ENCODE data around the gene RAB11A. TPM values are rescaled to one million over a fixed set of nuclear protein-coding genes. Genes with fewer than 3 reads are reported as not detected.

The RAB11A gene
- total RNA-seq, 2 donors from 2014 or later = 122 to 183 TPM

DNA sequence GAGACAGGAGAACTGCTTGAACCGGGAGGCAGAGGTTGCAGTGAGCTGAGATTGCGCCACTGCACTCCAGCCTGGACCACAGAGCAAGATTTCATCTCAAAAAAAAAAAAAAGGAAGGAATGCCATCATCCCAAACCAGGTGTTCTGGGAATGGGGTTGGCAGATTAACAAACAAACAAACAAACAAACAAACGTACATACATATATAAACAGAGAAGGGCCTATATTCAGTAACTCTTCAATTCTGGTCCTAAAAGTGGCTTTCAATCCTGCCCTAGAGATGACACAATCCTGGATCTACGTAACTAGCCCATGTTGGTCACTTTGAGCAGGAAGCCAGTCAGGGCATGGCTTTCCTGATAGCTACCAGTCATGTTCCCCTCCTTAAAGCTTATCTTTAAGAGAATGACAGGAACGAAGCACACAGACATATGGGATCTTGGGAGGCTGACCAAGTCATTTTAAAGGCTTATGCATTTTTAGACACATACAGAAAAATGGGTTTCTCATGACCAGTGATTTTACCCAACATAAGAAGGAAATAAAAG, 29.9 kb upstream of the RAB11A start:
- H3K4me1 ChIP-seq = peaks cover 0 to 16% of the 10 kb centered on the region in 2 donors
- no peak for DNase-seq (ENCODE audit: low spot score)
- no peak overlapping the region for H3K4me3 ChIP-seq
- TF ChIP-seq, protein P1, sequence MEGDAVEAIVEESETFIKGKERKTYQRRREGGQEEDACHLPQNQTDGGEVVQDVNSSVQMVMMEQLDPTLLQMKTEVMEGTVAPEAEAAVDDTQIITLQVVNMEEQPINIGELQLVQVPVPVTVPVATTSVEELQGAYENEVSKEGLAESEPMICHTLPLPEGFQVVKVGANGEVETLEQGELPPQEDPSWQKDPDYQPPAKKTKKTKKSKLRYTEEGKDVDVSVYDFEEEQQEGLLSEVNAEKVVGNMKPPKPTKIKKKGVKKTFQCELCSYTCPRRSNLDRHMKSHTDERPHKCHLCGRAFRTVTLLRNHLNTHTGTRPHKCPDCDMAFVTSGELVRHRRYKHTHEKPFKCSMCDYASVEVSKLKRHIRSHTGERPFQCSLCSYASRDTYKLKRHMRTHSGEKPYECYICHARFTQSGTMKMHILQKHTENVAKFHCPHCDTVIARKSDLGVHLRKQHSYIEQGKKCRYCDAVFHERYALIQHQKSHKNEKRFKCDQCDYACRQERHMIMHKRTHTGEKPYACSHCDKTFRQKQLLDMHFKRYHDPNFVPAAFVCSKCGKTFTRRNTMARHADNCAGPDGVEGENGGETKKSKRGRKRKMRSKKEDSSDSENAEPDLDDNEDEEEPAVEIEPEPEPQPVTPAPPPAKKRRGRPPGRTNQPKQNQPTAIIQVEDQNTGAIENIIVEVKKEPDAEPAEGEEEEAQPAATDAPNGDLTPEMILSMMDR (IDR thresholded peaks at IDR 0.05) = no peak
- H3K27me3 ChIP-seq = no peaks in the 10 kb centered on the region
- H3K36me3 ChIP-seq = no peaks in the 10 kb centered on the region
- no peaks in the 10 kb centered on the region for H3K9me3 ChIP-seq
- H3K27ac ChIP-seq = no peak overlapping the region

DNA sequence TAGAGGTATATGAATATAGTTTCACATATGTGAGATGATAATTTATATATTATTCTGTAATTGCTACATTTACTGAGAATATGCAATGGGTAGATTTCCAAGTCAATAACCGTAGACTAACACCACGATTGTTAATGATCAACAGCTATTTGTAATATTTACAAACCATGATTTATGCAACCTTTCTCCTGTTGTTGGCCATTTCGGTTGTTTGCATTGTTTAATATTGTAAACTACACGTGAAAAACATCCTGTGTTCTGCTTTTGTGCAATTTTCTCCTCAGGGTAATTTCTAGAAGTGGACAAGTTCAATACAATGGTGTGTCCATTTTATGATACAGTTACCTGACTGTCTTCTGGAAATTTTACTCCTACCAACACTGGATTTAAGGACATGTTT, 29.3 kb upstream of the RAB11A start:
- Histone ChIP-seq H3K36me3 (no peaks in the 10 kb centered on the region), H3K27me3 (no peaks in the 10 kb centered on the region), H3K4me3 (no peak overlapping the region), H3K9me3 (no peaks in the 10 kb centered on the region), H3K27ac (no peak overlapping the region), H3K4me1 (peaks cover 0 to 14% of the 10 kb centered on the region in 2 donors)
- DNase-seq (ENCODE audit: low spot score) = no peak
- TF ChIP-seq, protein P1 (IDR thresholded peaks at IDR 0.05) = no peak

DNA sequence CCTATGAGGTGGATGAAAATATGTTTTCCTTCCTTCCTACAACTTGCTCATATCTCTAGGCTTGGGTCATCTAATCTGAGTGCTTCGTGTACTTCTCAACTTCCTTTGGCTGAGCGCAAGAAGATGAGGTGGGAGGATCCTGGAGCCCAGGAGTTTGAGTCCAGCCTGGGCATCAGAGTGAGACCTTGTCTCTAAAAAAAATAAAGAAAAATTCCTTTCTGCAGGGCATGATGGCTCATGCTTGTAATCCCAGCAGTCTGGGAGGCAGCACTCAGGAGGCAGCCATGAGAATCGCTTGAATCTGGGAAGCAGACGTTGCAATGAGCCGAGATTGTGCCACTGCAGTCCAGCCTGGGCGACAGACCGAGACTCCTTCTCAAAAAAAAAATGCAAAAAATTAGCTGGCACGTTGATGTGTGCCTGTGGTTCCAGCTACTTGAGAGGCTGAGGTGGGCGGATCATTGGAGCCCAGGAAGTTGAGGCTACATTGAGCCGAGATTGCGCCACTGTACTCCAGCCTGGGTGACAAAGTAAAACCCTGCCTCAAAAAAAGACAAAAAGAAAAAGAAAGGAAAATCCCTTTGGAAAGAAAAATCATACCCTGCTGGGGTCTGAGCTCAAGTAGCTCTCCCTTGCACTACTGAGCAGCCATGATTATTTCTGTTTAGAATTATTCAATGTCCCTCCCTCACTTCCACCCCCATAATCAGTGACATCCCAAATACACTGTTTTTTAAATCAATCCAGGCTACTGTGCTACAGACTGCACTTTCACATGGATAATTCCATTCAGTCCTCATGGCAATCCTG, 28.0 kb upstream of the RAB11A start:
- Histone ChIP-seq H3K27ac (peak overlapping the region in 1 of 2 donors; percentile 56), H3K9me3 (no peaks in the 10 kb centered on the region), H3K36me3 (no peaks in the 10 kb centered on the region), H3K4me3 (peak overlapping the region; percentile 2 to 23), H3K27me3 (no peaks in the 10 kb centered on the region), H3K4me1 (peaks cover 0 to 7% of the 10 kb centered on the region in 2 donors)
- TF ChIP-seq, protein P1 (IDR thresholded peaks at IDR 0.05) = no peak
- no peak for DNase-seq (ENCODE audit: low spot score)

GRCh38 chr15:65845826-65846519, 23.3 kb upstream of the RAB11A start:
- Histone ChIP-seq H3K4me1 (peaks cover 0 to 4% of the 10 kb centered on the region in 2 donors), H3K27me3 (no peaks in the 10 kb centered on the region), H3K9me3 (no peaks in the 10 kb centered on the region), H3K4me3 (no peak overlapping the region), H3K27ac (no peak overlapping the region), H3K36me3 (no peaks in the 10 kb centered on the region)
- TF ChIP-seq, protein P1 (IDR thresholded peaks at IDR 0.05) = no peak
- no peak for DNase-seq (ENCODE audit: low spot score)

- Histone ChIP-seq H3K27ac (no peak overlapping the region), H3K27me3 (no peaks in the 10 kb centered on the region), H3K9me3 (no peaks in the 10 kb centered on the region), H3K36me3 (no peaks in the 10 kb centered on the region), H3K4me1 (no peaks in the 10 kb centered on the region), H3K4me3 (no peak overlapping the region)
- TF ChIP-seq, protein P1 (IDR thresholded peaks at IDR 0.05) = no peak
- no peak for DNase-seq (ENCODE audit: low spot score)
These were observed 21.3 kb upstream of the RAB11A start for GRCh38 chr15:65847989-65848388.

Data from right atrium auricular region (tissue), 2 donors.